SK-N-SH treated with all-trans-retinoic acid at 6 μM for 48 hours (cell line): Measurements from ENCODE around the gene MRPL38.

Experiments used
- ARNTL ChIP-seq: fragments of 450-650 bp; formaldehyde crosslinking; IDR thresholded peaks from 2 replicates; pipeline ENCODE4 v1.5.0; 2020; ENCODE audit warnings: low read depth, mild to moderate bottlenecking, moderate library complexity, borderline replicate concordance
- BACH2 ChIP-seq: fragments of 250-450 bp; sonication (Bioruptor Pico); IDR thresholded peaks from 2 replicates; pipeline ENCODE4 v1.9.0; 2021; ENCODE audit warnings: mild to moderate bottlenecking, borderline replicate concordance
- CREB5 ChIP-seq: fragments of 250-450 bp; sonication (Bioruptor Pico); IDR thresholded peaks from 2 replicates; pipeline ENCODE4 v1.5.1; 2020; ENCODE audit warnings: low read depth, mild to moderate bottlenecking, moderate library complexity
- CSRNP3 ChIP-seq: fragments of 250-450 bp; sonication (Bioruptor Pico); IDR thresholded peaks from 2 replicates; pipeline ENCODE4 v1.5.1; 2021; ENCODE audit warnings: mild to moderate bottlenecking, moderate library complexity
- ESRRG ChIP-seq: fragments of 250-450 bp; sonication (Bioruptor Pico); IDR thresholded peaks from 2 replicates; pipeline ENCODE4 v1.6.1; 2021; ENCODE audit warnings: mild to moderate bottlenecking
- ISL1 ChIP-seq: fragments of 250-450 bp; sonication (Bioruptor Pico); IDR thresholded peaks from 2 replicates; pipeline ENCODE4 v2.1.2; 2022; ENCODE audit warnings: mild to moderate bottlenecking, moderate library complexity
- OSR1 ChIP-seq: fragments of 250-450 bp; sonication (Bioruptor Pico); IDR thresholded peaks from 2 replicates; pipeline ENCODE4 v1.8.0; 2022; ENCODE audit warnings: moderate library complexity, mild to moderate bottlenecking, inconsistent platforms
- SNAI2 ChIP-seq: fragments of 250-450 bp; sonication (Bioruptor Pico); IDR thresholded peaks from 2 replicates; pipeline ENCODE4 v1.5.0; 2020; ENCODE audit warnings: mild to moderate bottlenecking, moderate library complexity
- ZC3H10 ChIP-seq: fragments of 250-450 bp; sonication (Bioruptor Pico); IDR thresholded peaks from 2 replicates; pipeline ENCODE4 v1.5.1; 2021; ENCODE audit warnings: mild to moderate bottlenecking, moderate library complexity
- ZFP3 ChIP-seq: fragments of 250-450 bp; sonication (Bioruptor Pico); IDR thresholded peaks from 2 replicates; pipeline ENCODE4 v1.5.0; 2020; ENCODE audit warnings: mild to moderate bottlenecking, moderate library complexity
- ZNF70 ChIP-seq: fragments of 450-650 bp; formaldehyde crosslinking; IDR thresholded peaks from 2 replicates; pipeline ENCODE4 v1.5.0; 2020; ENCODE audit warnings: mild to moderate bottlenecking, moderate library complexity
- TF ChIP-seq, protein P1 (sequence below): fragments of 250-450 bp; sonication (Bioruptor Pico); IDR thresholded peaks from 2 replicates; pipeline ENCODE4 v1.5.0; 2020; ENCODE audit warnings: mild to moderate bottlenecking, moderate library complexity
- TF ChIP-seq, protein P2 (sequence below): fragments of 250-450 bp; sonication (Bioruptor Pico); IDR thresholded peaks from 2 replicates; pipeline ENCODE4 v1.8.0; 2020; ENCODE audit warnings: mild to moderate bottlenecking, moderate library complexity, borderline replicate concordance
- TF ChIP-seq, protein P3 (sequence below): fragments of 250-450 bp; sonication (Bioruptor Pico); IDR thresholded peaks from 2 replicates; pipeline ENCODE4 v1.8.0; 2021; ENCODE audit warnings: low read depth, mild to moderate bottlenecking, moderate library complexity, borderline replicate concordance

GRCh38 chr17:75913537-75914210 is 9.0 kb upstream of the MRPL38 start:
- TF ChIP-seq OSR1 (CRISPR knock-in tag), result no peak
- TF ChIP-seq ZFP3 (CRISPR knock-in tag), result no peak
- TF ChIP-seq ARNTL, result no peak
- no peak for TF ChIP-seq CSRNP3
- TF ChIP-seq, protein P1, sequence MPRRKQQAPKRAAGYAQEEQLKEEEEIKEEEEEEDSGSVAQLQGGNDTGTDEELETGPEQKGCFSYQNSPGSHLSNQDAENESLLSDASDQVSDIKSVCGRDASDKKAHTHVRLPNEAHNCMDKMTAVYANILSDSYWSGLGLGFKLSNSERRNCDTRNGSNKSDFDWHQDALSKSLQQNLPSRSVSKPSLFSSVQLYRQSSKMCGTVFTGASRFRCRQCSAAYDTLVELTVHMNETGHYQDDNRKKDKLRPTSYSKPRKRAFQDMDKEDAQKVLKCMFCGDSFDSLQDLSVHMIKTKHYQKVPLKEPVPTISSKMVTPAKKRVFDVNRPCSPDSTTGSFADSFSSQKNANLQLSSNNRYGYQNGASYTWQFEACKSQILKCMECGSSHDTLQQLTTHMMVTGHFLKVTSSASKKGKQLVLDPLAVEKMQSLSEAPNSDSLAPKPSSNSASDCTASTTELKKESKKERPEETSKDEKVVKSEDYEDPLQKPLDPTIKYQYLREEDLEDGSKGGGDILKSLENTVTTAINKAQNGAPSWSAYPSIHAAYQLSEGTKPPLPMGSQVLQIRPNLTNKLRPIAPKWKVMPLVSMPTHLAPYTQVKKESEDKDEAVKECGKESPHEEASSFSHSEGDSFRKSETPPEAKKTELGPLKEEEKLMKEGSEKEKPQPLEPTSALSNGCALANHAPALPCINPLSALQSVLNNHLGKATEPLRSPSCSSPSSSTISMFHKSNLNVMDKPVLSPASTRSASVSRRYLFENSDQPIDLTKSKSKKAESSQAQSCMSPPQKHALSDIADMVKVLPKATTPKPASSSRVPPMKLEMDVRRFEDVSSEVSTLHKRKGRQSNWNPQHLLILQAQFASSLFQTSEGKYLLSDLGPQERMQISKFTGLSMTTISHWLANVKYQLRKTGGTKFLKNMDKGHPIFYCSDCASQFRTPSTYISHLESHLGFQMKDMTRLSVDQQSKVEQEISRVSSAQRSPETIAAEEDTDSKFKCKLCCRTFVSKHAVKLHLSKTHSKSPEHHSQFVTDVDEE (CRISPR knock-in tag), result no peak
- TF ChIP-seq, protein P2, sequence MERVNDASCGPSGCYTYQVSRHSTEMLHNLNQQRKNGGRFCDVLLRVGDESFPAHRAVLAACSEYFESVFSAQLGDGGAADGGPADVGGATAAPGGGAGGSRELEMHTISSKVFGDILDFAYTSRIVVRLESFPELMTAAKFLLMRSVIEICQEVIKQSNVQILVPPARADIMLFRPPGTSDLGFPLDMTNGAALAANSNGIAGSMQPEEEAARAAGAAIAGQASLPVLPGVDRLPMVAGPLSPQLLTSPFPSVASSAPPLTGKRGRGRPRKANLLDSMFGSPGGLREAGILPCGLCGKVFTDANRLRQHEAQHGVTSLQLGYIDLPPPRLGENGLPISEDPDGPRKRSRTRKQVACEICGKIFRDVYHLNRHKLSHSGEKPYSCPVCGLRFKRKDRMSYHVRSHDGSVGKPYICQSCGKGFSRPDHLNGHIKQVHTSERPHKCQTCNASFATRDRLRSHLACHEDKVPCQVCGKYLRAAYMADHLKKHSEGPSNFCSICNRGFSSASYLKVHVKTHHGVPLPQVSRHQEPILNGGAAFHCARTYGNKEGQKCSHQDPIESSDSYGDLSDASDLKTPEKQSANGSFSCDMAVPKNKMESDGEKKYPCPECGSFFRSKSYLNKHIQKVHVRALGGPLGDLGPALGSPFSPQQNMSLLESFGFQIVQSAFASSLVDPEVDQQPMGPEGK (CRISPR knock-in tag), result no peak
- TF ChIP-seq, protein P3, sequence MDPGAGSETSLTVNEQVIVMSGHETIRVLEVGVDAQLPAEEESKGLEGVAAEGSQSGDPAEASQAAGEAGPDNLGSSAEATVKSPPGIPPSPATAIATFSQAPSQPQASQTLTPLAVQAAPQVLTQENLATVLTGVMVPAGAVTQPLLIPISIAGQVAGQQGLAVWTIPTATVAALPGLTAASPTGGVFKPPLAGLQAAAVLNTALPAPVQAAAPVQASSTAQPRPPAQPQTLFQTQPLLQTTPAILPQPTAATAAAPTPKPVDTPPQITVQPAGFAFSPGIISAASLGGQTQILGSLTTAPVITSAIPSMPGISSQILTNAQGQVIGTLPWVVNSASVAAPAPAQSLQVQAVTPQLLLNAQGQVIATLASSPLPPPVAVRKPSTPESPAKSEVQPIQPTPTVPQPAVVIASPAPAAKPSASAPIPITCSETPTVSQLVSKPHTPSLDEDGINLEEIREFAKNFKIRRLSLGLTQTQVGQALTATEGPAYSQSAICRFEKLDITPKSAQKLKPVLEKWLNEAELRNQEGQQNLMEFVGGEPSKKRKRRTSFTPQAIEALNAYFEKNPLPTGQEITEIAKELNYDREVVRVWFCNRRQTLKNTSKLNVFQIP (CRISPR knock-in tag), result no peak
- TF ChIP-seq ZC3H10 (CRISPR knock-in tag), result no peak
- no peak for TF ChIP-seq BACH2
- TF ChIP-seq ESRRG (CRISPR knock-in tag), result no peak
- TF ChIP-seq ISL1 (CRISPR knock-in tag), result no peak
- TF ChIP-seq CREB5, result no peak
- no peak for TF ChIP-seq SNAI2 (CRISPR knock-in tag)
- no peak for TF ChIP-seq ZNF70 (CRISPR knock-in tag)
